HepG2 (cell line): ENCODE results near the gene STK17A.

Experiments
- HCFC1 ChIP-seq: fragments of 150-350 bp; IDR thresholded peaks from 2 replicates; pipeline ENCODE4 v1.6.1; 2014; ENCODE audit warnings: low read depth, low read length
- MAX ChIP-seq: IDR thresholded peaks from 2 replicates; pipeline ENCODE4 v1.6.1; 2012; ENCODE audit warnings: inconsistent platforms
- PBX3 ChIP-seq: sonication (generic); formaldehyde crosslinking; IDR thresholded peaks from 2 replicates; pipeline ENCODE4 v1.8.1; 2023; ENCODE audit warnings: missing genetic modification reagents, inconsistent platforms, borderline replicate concordance
- POLR2A ChIP-seq, 2 experiments: IDR thresholded peaks; 2 replicates each; pipeline ENCODE4 v1.6.1; 2011; ENCODE audit warnings: low read depth in 2 of 2, low read length in 2 of 2, mild to moderate bottlenecking in 1 of 2, moderate library complexity in 1 of 2; ENCODE audit not compliant: insufficient read depth in 1 of 2
- POLR2AphosphoS2 ChIP-seq: IDR thresholded peaks from 2 replicates; pipeline ENCODE4 v1.6.1; 2011; ENCODE audit warnings: low read depth, low read length, improper control_type of control experiment
- POLR2AphosphoS5 ChIP-seq: IDR thresholded peaks from 2 replicates; pipeline ENCODE4 v1.6.1; 2012; ENCODE audit warnings: low read depth, low read length
- SMAD3 ChIP-seq: sonication (generic); formaldehyde crosslinking; IDR thresholded peaks from 2 replicates; pipeline ENCODE4 v1.4.0; 2020; ENCODE audit warnings: missing genetic modification reagents
- SMC3 ChIP-seq: IDR thresholded peaks from 2 replicates; pipeline ENCODE4 v1.6.1; 2011; ENCODE audit warnings: low read length, improper control_type of control experiment
- TF ChIP-seq, protein P1 (sequence below), 2 experiments: IDR thresholded peaks; 2 replicates each; pipeline ENCODE4 v1.6.1; 2011 to 2012; ENCODE audit warnings: low read length in 2 of 2, borderline replicate concordance in 1 of 2, low read depth in 1 of 2, mild to moderate bottlenecking in 1 of 2, moderate library complexity in 1 of 2
- TF ChIP-seq, protein P2 (sequence below): sonication (generic); formaldehyde crosslinking; IDR thresholded peaks from 2 replicates; pipeline ENCODE4 v1.4.0; 2020; ENCODE audit warnings: missing genetic modification reagents

DNA sequence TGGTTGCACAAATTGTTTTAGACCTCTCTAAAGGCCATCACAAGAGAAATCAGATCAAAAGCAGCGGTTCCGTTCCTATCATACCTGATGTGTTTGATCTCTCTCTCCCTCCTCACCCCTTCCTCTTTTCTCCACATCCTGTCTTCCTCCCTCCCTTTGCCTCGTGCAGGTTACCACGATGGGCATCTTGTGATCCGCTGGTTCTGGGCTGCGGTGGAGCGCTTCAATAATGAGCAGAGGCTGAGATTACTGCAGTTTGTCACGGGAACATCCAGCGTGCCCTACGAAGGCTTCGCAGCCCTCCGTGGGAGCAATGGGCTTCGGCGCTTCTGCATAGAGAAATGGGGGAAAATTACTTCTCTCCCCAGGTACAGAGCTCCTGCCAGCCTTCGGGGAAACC, 28.5 kb upstream of the STK17A start:
- TF ChIP-seq POLR2AphosphoS2 (no peak), SMC3 (no peak), POLR2A (IDR thresholded peaks at IDR 0.05; ENCODE audit: insufficient read depth in 1 of 2, low read depth in 2 of 2, low read length in 2 of 2) (no peak), SMAD3 (CRISPR knock-in tag) (no peak), PBX3 (CRISPR knock-in tag) (no peak), POLR2AphosphoS5 (no peak), HCFC1 (no peak), MAX (no peak)
- TF ChIP-seq, protein P1, sequence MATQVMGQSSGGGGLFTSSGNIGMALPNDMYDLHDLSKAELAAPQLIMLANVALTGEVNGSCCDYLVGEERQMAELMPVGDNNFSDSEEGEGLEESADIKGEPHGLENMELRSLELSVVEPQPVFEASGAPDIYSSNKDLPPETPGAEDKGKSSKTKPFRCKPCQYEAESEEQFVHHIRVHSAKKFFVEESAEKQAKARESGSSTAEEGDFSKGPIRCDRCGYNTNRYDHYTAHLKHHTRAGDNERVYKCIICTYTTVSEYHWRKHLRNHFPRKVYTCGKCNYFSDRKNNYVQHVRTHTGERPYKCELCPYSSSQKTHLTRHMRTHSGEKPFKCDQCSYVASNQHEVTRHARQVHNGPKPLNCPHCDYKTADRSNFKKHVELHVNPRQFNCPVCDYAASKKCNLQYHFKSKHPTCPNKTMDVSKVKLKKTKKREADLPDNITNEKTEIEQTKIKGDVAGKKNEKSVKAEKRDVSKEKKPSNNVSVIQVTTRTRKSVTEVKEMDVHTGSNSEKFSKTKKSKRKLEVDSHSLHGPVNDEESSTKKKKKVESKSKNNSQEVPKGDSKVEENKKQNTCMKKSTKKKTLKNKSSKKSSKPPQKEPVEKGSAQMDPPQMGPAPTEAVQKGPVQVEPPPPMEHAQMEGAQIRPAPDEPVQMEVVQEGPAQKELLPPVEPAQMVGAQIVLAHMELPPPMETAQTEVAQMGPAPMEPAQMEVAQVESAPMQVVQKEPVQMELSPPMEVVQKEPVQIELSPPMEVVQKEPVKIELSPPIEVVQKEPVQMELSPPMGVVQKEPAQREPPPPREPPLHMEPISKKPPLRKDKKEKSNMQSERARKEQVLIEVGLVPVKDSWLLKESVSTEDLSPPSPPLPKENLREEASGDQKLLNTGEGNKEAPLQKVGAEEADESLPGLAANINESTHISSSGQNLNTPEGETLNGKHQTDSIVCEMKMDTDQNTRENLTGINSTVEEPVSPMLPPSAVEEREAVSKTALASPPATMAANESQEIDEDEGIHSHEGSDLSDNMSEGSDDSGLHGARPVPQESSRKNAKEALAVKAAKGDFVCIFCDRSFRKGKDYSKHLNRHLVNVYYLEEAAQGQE (IDR thresholded peaks at IDR 0.05; ENCODE audit: borderline replicate concordance in 1 of 2, low read depth in 1 of 2, low read length in 2 of 2), result no peak
- TF ChIP-seq, protein P2, sequence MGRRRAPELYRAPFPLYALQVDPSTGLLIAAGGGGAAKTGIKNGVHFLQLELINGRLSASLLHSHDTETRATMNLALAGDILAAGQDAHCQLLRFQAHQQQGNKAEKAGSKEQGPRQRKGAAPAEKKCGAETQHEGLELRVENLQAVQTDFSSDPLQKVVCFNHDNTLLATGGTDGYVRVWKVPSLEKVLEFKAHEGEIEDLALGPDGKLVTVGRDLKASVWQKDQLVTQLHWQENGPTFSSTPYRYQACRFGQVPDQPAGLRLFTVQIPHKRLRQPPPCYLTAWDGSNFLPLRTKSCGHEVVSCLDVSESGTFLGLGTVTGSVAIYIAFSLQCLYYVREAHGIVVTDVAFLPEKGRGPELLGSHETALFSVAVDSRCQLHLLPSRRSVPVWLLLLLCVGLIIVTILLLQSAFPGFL (CRISPR knock-in tag), result no peak
